Stimulated activated CD4-positive, alpha-beta T cell treated with anti-CD3 and anti-CD28 coated beads, TNF-alpha, amount 100 ng/mL, for 4 hours (primary cell): ENCODE data around the gene SRCIN1.
"Not testable (repeated sequence)": the region's sequence is repeated elsewhere in the genome, so short reads cannot be mapped to it uniquely, and the experiment has no call there.

Source experiments
- DNase-seq, 3 experiments: peaks; one replicate each; pipeline ENCODE4 v3.0.0-alpha.2; 2020; ENCODE audit warnings: low read depth in 3 of 3

The SRCIN1 gene

DNA sequence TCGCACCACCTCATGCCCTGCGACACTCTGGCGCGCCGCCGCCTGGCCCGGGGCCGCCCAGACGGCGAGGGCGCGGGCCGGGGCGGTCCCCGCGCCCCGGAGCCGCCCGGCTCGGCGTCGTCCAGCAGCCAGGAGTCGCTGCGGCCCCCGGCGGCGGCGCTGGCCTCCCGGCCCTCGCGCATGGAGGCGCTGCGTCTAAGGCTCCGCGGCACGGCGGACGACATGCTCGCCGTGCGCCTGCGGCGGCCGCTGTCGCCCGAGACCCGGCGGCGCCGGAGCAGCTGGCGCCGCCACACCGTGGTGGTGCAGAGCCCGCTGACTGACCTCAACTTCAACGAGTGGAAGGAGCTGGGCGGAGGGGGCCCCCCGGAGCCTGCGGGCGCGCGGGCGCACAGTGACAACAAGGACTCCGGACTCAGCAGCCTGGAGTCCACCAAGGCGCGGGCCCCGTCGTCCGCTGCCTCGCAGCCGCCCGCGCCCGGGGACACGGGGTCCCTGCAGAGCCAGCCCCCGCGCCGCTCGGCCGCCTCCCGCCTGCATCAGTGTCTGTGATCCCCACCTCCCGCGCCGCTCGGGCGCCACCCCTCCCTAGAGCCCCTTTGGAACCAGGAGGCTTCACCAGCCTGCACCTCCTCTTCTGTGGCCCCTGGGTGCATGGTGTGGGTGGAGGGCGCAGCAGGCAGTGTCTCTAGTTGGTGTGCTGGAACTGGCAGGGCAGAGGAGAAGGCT lies 95.2 kb downstream of the SRCIN1 start:
- no peak for DNase-seq

DNA sequence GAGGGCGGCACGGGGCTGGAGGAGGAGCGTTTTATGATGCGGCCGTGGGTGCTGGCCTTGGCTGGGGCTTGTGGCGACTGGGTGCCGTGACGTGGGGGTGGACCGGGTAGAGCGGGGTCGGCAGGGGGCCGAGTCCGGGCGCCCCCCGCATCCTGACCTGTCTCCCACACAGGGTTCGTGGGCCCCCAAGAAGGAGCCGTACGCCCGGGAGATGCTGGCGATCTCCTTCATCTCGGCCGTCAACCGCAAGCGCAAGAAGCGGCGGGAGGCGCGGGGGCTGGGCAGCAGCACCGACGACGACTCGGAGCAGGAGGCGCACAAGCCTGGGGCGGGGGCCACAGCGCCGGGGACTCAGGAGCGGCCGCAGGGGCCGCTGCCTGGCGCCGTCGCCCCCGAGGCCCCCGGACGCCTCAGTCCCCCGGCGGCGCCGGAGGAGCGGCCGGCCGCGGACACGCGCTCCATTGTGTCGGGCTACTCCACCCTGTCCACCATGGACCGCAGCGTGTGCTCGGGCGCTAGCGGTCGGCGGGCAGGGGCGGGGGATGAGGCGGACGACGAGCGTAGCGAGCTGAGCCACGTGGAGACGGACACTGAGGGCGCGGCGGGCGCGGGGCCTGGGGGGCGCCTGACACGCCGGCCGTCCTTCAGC lies 95.9 kb downstream of the SRCIN1 start:
- no peak for DNase-seq

DNA sequence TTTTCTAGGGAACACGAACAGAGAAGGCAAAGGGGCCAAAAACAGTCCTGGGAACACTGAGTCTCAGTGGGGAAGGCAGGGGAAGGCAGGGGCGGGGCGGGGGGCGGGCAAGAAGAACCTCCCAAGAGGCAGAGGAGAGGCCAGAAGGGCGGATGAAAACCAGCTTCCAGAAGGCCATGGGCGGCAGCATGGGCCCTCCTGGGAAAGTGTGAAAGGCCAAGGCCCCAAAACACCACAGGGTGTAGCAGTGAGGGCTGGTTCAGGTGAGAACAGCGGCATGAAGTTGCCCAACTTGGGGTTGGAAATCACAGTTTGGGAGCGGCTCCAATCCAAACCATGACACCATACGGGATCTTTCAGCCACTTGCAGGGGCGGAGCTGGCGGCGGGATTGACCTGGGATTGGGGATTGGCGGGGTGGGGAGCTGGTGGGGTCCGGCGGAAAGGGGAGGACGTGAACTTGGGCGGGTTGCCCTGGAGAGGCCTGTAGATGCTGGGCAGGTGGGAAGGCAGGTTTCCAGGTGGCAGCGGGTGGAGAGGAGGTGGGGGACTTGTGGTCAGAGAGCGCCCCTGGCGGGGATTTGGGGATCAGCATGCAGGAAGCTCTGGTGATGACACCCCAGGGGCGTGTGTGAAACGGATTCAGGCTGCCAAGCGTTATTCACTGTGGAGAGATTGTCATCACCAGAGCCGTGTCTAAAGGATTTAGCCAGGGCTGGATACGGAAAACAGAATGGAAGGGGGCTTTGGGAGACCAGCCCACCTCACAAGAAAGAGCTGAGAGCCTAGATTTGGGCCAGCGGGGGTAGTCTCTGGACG lies 96.6 kb downstream of the SRCIN1 start:
- peak; percentile 47 to 56 (median 52) for DNase-seq

DNA sequence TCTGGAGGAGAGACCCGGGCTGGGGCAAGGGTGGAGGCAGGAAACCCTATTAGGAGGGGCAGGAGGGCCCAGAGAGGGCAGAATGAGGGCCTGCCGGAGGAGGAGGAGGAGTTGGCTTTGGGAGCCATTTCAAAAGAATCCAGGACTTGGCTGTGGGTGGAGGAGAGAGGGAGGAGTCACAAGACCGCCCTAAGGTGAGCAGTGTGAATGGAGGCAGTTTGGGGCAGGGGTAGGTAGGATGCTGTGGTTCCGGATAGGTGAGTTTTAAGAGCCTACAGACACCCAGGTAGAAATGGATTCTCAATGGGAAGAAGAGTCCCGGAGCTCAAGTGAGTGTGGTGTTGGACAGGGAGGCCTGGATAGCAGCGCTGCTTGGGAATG lies 97.2 kb downstream of the SRCIN1 start:
- no peak for DNase-seq

DNA sequence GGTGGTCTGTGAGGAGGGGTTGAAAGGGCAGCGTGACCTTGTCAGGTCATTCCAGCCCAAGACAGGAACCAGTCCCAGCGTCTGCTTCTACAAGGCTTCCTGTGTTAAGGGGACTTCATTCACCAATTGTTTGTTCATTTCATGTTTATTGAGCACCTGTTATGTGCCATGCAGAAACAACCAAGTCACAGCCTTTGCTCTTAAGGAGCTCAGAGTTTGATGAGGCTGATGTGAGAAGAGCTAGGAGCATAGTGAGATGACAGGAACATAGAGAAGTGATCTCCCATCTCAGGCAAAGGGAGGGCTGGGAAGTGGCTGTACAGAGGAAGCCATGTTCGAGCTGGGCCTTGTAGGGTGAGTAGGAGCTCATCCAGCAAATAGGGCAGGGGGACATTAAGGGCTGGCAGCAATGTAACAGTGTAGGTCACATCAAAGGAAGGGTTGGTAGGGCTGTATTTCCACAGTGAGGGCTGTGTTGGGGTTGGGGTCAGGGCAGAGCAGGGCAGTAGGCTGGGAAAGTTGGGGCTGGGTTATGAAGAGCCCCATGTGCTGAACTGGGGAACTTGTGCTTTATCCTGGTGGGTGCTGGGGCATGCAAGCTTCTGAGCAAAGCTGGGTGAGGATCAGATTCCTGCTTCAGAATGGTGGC lies 97.7 kb downstream of the SRCIN1 start:
- DNase-seq = no peak

DNA sequence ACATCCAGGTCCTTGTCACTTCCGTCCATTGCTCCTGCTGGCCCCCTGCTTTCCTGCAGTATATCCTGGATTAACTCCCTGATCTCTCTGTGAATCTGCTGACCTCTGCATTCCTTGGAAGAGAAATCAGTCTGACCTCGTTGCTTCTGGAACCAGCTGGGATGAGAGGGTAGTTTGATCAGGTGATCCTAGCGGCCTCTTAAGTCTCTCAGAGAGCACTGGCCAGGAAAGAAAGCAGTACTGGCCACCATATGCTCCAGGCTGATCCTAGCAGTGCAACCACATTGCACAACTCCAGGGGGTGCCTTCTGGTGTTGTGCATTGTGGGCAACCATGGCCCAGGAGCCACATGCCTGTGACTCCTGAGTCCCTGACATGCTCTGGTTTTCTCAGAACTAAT lies 98.3 kb downstream of the SRCIN1 start:
- no peak for DNase-seq

DNA sequence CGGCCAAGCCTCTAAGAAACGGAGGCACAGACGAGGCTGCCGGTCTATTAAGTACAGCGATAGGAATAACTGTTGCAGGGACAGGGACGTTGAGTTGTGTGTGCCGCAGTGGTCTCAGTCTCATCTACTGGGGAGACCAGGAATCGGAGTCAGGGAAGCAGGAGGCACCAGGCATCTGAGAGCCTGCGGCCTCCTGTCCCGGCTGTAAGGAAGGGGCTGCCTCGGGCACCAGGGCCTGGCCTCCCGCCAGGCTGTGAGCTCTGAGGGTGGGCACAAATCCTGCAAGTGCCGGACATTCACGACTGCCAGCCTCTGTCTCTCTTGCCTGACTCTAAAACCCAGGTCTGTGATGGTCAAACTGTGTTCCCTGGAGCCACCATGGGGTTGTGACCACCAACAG lies 101.5 kb downstream of the SRCIN1 start:
- no peak for DNase-seq

DNA sequence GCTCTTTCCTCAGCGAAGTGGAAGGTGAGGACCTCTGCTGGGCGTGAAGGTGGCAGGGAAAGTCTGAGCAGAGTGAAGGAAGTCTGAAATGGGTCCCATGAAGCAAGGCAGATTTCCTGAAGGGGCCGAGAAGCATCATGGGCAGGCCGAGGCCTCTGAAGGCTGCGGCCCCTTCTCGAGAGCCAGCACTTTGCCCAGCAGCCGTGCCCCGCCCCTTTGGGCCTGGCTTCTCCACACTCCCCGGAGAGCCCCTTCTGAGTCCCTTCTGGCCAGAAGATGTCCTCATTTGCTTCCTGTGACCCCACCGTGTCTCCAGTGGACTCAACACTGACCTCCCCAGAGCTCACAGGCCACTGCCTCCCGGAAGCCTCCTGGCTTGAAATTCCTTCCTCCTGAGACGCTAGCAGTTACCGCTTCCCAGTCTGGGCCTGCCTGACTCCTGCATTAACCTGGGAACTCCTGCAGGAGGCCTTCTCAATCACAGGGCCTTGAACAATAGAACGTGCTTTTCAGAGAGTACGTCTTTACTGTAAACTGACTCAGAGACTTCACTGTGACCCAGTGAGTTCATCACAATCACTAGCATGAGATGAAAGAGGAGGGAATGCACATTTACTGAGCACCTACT lies 102.4 kb downstream of the SRCIN1 start:
- DNase-seq = not testable (repeated sequence)

DNA sequence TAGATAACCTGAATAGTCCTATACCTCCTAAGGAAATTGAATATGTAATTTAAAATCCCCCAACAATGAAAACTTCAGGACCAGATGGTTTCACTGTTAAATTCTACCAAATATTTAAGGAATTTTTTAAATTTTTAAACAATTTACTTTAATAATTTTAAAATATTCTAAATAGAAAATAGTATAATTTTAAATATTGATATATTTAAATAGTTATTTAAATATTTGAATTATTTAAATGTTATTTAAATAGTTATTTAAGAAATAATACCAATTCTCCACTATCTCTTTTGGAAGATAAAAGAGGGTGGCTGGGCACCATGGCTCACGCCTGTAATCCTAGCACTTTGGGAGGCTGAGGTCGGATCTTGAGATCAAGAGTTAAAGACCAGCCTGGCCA lies 104.0 kb downstream of the SRCIN1 start:
- not testable (repeated sequence) for DNase-seq

DNA sequence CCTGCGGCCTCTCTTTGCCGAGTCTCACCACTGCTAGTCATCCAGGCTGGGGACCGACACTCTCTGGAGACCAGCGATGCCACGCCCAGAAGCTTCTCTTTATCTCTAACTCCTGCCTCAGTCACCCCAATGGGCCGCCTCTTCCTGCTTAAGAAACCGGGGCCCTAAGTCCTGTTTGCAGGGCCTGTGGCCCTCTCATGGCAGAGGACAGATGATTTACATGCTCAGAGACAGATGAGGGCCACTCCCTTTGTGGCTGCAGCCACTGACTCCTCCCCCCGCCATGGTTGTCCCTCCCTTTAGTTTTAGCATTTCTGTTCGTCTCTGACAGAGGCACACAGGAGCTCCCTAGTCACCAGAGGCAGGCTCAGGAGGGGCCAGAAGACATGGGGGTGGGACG lies 106.5 kb downstream of the SRCIN1 start:
- DNase-seq = not testable (repeated sequence)

DNA sequence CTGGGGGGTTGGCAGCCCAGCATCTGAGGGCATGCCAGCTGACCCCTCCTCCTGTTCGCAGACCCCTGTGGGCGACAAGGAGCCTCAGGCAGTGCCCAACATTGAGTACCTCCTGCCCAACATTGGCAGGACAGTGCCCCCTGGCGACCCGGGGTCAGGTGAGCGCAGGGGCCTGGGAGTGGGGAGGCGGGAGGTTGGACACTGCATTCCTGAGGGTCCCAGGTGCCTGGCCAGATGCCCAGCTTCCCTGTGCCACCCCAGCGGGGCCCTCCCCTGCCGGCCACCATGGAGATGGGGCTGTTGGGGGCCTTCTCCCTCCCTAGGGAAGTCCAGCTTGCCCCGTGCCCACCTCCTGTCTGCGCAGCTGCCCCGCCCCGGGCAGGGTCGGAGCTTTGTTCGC lies 107.4 kb downstream of the SRCIN1 start:
- DNase-seq = no peak

DNA sequence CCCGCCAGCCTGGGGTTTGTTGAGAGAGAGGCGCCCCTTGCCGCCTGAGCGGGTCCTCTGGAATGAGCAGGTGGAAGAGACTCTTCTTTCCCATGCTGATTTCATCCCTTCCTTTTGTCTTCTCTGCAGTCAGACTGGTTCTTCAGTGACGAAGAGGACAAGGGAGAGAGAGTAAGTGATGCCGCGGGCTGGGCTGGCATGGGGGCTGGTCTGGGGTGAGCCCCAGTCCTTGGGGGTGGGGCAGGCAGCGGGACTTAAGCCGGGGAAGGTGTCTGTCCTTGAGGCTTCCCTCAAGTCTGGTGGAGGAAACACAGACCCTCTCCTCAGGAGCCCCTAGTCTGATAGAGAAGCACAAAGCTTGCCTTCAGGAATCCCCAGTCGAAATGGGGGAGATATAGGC lies 108.1 kb downstream of the SRCIN1 start:
- not testable (repeated sequence) for DNase-seq

DNA sequence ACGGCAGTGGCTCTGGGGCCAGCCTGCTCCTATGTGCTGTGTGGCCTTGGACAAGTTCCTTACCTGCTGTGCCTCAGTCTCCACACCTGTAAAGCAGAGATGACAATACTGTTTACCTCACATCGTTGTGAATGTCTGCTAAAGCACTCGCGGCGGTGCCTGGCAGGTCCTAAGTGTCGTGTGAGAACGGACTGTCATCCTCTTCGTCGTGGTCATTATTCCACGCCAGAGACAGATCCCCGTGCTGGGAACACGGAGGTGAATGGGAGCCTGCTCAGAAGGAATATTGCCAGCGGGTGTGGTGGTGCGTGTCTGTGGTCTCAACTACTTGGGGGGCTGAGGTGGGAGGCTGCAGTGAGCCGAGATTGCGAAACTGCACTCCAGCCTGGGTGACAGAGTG lies 111.6 kb downstream of the SRCIN1 start:
- not testable (repeated sequence) for DNase-seq

DNA sequence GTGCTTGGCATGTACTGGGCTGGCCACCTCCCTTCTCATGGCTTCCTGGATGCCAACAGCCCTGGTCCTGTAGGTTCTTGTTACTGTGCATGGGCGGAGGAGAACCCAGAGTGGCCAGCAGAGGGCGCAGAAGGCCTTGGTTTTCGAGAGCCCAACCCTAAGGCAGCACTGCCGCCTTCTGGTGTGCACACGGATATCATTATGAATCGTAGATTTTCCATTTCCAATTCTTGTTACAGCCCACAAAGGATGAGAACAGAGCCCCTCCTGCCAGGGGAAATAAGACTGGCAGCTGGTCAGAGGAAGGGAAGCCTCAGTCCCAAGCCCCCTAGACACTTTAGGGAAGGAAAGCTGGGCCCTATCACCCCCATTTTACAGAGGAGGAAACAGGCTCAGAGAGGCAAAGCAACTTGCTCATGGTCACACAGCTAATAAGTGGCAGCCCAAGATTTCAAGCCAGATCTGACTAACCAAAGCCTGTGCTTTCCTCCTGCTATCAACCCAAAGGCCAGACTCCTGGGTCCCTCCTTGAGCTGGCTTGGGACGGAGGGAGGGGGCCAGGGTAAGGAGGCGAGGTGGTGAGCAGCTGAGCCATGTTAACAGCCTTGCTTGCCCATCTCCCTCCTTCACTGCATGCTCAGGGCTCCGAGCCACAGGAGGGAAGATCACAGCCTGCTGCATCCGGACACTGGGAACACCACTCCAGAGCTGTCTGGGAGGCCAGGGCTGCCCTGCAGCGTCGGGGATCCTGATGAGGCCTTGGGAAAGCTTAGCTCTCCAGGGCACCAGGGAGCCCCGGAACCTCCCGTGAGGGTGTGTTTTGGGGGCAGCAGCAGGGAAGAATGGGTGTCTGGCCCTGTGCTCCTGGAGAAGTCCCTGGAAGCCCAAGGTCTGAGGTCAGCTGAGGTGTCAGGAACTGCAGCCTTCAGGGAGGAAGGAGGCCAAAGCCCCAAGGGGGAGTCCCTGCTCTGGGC lies 113.4 kb downstream of the SRCIN1 start:
- DNase-seq = peak; percentile 83 to 87 (median 84)

DNA sequence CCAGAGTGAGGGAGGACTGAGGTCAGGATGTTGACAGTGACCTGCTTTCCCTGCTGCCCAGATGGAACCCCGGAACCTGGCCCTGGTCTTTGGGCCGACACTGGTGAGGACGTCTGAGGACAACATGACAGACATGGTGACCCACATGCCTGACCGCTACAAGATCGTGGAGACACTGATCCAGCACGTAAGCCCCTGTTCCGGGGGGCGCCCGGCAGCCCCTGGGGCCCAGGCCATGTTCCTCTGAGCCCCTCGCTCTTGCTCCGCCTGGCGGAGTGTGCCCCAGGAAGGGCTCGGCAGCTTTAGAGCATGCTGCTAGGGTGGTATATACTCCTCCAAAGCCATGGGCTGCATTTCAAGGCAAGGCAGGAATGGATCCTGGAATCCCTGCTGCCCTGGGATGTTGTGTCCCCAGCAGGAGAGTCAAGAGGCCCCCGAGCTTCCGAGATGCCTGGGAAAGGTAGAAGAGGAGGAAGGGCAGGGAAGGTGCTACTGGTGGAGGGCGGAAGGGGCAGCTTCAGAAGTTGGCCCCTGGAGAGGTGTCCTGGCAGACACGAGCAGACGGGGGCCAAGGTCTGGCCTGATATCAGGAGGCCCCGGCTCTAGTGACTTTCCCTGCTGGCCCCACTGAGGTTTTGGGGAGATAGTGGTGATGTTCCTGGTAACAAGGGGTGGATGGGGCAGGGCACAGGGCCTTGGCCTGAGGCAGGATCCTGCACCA lies 114.2 kb downstream of the SRCIN1 start:
- not testable (repeated sequence) for DNase-seq

DNA sequence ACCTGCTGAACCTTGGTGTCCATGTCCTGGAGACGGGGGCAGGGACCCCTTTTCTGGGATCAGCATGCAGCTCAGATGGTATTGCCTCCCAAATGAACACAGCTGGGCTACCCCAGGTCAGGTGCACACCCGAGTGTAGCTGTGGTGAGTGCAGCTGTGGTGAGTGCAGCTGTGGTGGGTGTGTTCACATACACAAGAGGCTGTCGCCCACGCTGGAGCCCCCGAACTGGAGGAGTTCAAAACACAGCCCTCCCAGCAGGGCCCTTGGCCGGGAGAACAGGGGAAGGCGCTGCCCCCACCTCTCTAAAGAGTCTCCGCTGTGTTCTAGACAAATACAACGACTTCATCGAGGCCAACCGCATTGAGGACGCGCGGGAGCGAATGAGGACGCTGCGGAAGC lies 116.0 kb downstream of the SRCIN1 start:
- not testable (repeated sequence) for DNase-seq

DNA sequence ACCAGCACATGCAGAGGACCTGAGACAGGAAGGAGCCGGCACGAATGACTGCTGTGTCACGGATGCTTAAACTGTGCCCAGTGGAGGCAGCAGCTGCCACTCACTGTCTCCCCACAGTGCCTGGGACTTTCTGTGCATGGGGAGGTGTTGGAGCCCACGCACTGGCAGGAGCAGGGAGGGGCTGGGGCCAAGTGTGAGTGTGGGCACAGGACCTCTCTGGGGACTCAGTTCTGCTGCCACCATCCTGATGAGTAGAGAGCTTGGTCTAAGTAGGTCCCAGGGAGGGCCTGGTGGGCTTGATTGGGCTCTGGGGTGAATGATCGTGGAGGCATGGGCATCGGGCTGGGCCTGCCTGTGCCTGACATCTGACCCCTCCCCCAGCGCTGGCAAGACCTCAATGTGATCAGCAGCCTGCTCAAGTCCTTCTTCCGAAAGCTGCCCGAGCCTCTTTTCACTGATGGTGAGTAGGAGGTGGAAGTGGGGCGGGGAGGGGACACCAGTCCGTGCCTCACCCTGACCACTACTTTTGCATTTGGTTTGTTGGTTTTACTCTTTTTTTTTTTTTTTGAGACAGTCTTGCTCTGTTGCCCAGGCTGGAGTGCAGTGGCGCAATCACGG lies 120.0 kb downstream of the SRCIN1 start:
- DNase-seq = peak in 1 of 3 experiments; percentile 12

DNA sequence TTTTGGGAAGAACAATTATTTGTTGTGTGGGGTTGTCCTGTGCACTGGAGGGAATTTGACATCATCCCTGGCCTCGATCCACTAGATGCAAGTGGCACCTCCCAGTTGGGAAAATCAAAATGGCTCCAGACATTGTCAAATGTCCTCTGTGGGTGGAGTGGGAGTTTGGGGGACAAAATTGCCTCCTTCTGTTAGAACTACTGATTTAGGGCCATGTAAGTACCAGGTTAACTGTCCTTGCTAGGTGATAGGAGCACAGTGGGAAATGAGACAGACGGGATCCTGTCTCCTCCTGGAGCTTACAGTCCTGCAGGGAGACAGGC lies 120.6 kb downstream of the SRCIN1 start:
- DNase-seq = no peak
